Mesothelial cell of epicardium (in vitro differentiated cells): ENCODE measurements around the gene AUP1. TPM values are rescaled to one million over a fixed set of nuclear protein-coding genes. Genes with fewer than 3 reads are reported as not detected.

Experiments used
- DNase-seq, 2 experiments: peaks; one replicate each; pipeline ENCODE4 v3.0.0; 2021; ENCODE audit warnings: low spot score in 2 of 2; ENCODE audit not compliant: unreplicated experiment in 2 of 2
- H3K27ac Mint-ChIP-seq: 2 replicates; pipeline ENCODE4 v1.8.0; 2021; ENCODE audit warnings: mixed read lengths
- H3K27me3 Mint-ChIP-seq: 2 replicates; pipeline ENCODE4 v1.8.0; 2021; ENCODE audit warnings: low read depth, mixed read lengths
- H3K36me3 Mint-ChIP-seq: 2 replicates; pipeline ENCODE4 v1.8.0; 2021; ENCODE audit warnings: mixed read lengths
- H3K4me1 Mint-ChIP-seq: 2 replicates; pipeline ENCODE4 v1.8.0; 2021; ENCODE audit warnings: mixed read lengths
- H3K4me3 Mint-ChIP-seq: 2 replicates; pipeline ENCODE4 v1.8.0; 2021; ENCODE audit warnings: mild to moderate bottlenecking, moderate library complexity, mixed read lengths
- H3K9me3 Mint-ChIP-seq: 2 replicates; pipeline ENCODE4 v1.8.0; 2021; ENCODE audit warnings: mixed read lengths
- total RNA-seq: library from RNA; stranded (reverse); gene quantifications from 3 replicates; pipeline ENCODE4 v1.2.1, GENCODE V29; 2021
- TF ChIP-seq, protein P1 (sequence below): fragments of 200-600 bp; sonication (generic); IDR thresholded peaks from one replicate; pipeline ENCODE4 v1.5.0; 2021; ENCODE audit warnings: antibody characterized with exemption; ENCODE audit not compliant: unreplicated experiment

The AUP1 gene
- total RNA-seq, 1 donor from 2014 or later: 86.2 TPM

DNA sequence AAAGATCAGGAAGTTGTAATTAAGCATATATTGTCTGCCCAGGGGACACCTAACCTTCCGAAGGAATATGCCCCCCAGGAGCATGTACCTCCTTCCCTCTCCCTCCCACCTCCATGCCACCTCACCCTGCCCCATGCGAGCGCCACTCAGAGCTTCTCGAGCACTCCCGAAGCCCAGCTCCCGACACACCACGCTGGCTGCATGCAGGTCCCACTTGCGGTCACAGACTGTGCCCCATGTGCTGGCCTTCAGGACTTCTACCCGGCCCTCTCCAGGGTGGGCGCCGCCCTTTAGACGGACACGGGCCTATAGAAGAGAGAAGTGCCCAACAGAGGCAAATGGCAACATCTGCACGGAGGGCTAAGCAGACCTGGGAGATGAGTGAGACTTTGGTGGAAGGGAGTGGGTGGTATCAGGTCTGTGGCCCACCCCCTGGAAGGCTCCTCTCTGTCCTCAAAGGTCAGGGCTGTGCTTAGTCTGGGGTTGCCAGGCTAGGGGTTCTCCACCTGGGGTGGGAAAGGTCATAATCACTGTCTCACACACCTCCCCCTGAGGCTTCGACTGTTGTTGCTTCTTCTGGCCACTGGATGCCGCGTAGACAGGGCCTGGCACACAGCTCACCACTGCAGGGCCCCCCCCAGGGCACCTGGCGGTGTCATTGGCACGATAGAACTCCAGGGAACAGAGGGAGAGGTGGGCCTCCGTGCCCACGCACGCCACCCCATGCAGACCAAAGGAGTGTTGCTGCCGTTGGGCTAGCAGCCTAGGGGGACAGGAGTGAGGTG, 6.9 kb upstream of the AUP1 start:
- Mint-ChIP-seq H3K36me3 (no peaks in the 10 kb centered on the region), H3K4me1 (peaks cover 6% of the 10 kb centered on the region), H3K27me3 (no peaks in the 10 kb centered on the region), H3K4me3 (no peak overlapping the region), H3K27ac (no peak overlapping the region), H3K9me3 (no peaks in the 10 kb centered on the region)
- TF ChIP-seq, protein P1, sequence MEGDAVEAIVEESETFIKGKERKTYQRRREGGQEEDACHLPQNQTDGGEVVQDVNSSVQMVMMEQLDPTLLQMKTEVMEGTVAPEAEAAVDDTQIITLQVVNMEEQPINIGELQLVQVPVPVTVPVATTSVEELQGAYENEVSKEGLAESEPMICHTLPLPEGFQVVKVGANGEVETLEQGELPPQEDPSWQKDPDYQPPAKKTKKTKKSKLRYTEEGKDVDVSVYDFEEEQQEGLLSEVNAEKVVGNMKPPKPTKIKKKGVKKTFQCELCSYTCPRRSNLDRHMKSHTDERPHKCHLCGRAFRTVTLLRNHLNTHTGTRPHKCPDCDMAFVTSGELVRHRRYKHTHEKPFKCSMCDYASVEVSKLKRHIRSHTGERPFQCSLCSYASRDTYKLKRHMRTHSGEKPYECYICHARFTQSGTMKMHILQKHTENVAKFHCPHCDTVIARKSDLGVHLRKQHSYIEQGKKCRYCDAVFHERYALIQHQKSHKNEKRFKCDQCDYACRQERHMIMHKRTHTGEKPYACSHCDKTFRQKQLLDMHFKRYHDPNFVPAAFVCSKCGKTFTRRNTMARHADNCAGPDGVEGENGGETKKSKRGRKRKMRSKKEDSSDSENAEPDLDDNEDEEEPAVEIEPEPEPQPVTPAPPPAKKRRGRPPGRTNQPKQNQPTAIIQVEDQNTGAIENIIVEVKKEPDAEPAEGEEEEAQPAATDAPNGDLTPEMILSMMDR: no peak
- no peak for DNase-seq

DNA sequence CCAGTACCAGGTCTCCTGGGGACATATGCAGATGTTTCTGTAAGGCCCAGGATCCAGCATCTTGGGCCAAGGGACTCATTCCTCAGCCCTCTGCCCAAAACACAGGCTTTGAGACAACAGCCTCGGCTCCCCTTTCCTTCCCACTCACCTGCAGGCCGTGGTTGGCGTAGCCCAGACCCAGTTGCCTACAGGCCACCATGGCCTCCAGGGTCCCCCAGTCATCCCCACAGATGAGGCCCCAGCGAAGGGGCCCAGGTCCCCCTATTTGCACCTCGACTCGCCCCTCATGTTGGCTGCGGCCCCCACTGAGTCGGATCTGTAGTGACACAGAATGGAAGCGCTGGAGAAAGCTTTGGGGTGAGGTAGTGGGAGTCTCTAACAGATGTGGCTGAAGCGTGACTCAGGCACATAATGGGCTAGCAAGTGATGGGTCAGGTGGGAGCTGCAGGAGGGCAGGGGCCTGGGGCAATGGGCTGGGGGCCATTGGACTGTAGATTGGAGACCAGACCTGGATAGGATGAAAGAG, 6.0 kb upstream of the AUP1 start:
- Mint-ChIP-seq H3K4me1 (peaks cover 13% of the 10 kb centered on the region), H3K27ac (no peak overlapping the region), H3K27me3 (no peaks in the 10 kb centered on the region), H3K9me3 (no peaks in the 10 kb centered on the region), H3K36me3 (no peaks in the 10 kb centered on the region), H3K4me3 (no peak overlapping the region)
- TF ChIP-seq, protein P1: no peak
- no peak for DNase-seq

DNA sequence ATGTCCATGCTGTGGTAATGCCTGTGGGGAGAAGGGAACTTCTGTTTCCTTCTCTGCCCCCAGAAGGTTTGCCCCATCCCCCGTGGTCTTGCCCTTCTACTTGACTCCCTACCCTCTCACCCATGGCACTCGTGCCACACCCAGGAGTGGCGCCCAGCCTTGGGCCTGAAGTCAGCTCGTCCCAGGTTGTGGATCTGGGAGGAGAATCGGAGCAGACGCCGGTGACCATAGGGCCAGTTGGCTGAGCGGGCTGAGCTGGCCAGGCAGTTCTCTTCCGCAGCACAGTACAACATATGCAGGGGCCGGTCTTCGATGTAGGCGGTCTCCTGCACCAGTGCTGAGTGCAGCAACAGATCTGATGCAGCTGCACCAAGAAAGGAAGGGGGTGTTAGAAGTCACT, 4.9 kb upstream of the AUP1 start:
- Mint-ChIP-seq H3K27ac (no peak overlapping the region), H3K9me3 (no peaks in the 10 kb centered on the region), H3K36me3 (no peaks in the 10 kb centered on the region), H3K4me1 (peaks cover 14% of the 10 kb centered on the region), H3K4me3 (no peak overlapping the region), H3K27me3 (no peaks in the 10 kb centered on the region)
- TF ChIP-seq, protein P1: no peak
- no peak for DNase-seq

DNA sequence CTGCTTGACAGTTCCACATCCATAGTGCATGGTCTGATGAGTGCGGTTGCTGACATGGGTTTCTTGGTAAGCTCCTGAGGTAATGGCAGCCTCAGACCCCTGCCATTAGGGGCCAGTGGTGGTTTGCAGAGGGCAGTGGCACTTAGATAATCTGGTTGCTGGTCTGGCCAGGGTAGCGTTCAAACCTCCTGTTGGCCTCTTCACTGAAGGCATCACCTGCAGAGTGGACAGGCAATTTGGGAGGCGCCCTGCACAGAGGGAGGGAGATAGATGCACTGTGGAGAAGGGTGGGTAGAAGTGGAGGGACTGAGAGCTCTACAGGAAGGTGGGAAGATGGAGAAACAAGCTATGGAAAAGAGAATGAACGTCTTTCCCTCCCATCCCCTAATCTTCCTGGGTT, 4.0 kb upstream of the AUP1 start:
- Mint-ChIP-seq H3K27me3 (no peaks in the 10 kb centered on the region), H3K4me3 (no peak overlapping the region), H3K36me3 (no peaks in the 10 kb centered on the region), H3K27ac (no peak overlapping the region), H3K4me1 (peaks cover 21% of the 10 kb centered on the region), H3K9me3 (no peaks in the 10 kb centered on the region)
- TF ChIP-seq, protein P1: no peak
- DNase-seq: no peak

DNA sequence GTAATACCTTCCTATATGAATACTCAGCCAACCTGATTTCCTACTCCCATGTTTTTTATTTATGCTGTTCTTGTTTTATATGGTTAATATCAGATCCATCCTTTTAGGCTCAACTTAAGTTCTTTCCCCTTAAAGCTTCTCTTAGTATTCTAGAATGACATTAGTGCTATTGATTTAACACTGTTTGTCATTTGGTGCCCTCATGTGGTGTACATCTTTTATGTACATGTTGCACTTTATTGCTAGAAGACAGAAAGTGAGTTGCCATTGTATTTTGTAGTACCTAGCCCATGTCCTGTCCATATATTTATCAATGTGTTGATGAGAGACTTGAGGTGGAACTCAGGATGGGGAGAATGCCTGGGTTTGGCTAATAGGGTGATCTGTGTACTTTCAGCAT, 2.7 kb upstream of the AUP1 start:
- H3K4me1 Mint-ChIP-seq: peaks cover 27% of the 10 kb centered on the region
- H3K27me3 Mint-ChIP-seq: no peaks in the 10 kb centered on the region
- DNase-seq: no peak
- H3K4me3 Mint-ChIP-seq: peak overlapping the region; percentile 41
- no peak overlapping the region for H3K27ac Mint-ChIP-seq
- H3K9me3 Mint-ChIP-seq: no peaks in the 10 kb centered on the region
- H3K36me3 Mint-ChIP-seq: peaks cover 5% of the 10 kb centered on the region
- TF ChIP-seq, protein P1: no peak
